GM18519 (cell line): ENCODE results near the gene ADARB1.

Source experiments
- ATAC-seq: cut with Tn5 transposase; IDR thresholded peaks from one replicate; pipeline ENCODE4 v1.9.1; 2021; ENCODE audit warnings: mild to moderate bottlenecking, moderate library complexity; ENCODE audit not compliant: unreplicated experiment, low FRiP score

The ADARB1 gene

DNA sequence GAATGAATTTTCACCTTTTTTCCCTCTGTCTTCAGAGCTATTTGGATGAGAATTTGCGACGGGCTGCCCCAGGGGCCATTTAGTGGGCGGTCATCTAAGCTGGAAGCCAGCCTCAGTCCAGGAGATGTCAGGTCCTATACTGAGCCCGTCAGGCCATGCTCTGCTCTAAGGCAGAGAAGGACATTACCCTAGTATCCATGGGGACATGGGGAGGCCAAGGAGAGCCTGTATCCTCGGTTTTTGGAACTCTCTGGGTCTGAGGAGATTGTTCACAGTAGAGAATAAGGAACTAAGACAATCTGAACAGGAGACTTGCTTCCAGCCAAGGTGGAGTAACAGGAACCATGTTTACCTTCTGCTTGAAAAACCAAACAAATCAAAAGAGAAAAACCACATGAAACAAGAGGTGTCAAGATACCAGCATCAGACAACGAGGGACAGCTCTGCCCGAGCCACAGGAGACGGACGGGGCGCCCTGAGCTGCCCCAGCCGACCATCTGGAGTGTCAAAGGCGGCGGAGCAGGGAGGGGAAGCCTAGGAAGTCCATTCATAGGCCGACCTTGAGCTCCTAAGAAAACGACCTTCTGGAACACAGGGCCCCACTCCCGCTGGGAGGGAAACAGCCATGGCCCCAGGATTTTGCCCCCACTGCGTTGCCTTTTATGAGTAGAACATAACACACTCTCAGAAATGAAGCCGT is 20.0 kb upstream of the ADARB1 start:
- no peak for ATAC-seq

DNA sequence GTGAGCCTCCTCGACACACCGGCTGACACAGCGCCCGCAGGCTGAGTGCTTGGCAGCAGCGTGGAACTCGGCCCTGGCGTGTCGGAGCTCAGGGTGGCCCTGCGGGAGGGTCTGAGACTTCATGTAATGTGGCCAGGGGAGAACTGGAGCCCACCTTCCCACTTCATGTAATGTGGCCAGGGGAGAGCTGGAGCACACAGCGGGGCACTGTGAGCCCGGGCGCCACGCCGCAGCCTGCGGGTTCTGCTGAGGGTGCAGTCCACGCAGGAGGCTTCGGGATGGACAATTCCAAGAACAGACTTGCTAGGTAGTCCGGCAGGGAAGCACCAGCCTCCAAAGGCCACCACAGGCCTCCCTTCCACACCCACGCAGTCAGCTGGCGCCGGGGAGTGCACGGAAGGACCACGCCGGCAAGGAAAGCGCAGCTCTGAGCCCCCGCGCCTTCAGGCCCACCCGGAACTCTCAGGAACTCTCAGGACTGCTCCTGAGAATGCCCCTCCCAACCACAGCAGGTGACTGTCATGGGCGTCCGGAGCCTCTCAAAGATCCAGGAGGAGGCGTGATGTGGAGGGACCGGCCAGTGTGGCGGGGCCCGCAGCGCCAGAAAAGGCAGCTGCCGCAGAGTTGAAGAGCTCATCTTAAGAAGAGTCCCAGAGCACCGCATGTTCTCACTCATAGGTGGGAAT is 19.3 kb upstream of the ADARB1 start:
- ATAC-seq = no peak

DNA sequence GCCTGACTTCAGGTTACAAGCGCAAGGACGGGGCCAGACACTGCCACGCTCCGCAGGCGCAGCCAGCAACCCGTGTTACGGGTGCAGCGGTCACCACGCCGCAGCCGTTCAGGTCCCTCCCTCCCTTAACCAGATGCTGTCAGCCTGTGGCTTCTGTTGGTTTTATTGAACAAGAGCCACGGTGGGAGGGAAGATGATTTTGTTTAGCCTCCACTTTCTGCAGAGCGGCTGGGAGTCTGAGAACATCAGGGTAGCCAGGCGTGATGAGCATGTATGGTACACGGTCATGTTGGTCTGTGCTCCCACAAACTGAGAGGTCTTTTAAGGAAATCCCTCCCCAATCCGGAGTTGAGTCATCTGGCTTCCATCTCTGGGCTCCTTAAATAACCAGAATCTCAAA is 18.5 kb upstream of the ADARB1 start:
- no peak for ATAC-seq

DNA sequence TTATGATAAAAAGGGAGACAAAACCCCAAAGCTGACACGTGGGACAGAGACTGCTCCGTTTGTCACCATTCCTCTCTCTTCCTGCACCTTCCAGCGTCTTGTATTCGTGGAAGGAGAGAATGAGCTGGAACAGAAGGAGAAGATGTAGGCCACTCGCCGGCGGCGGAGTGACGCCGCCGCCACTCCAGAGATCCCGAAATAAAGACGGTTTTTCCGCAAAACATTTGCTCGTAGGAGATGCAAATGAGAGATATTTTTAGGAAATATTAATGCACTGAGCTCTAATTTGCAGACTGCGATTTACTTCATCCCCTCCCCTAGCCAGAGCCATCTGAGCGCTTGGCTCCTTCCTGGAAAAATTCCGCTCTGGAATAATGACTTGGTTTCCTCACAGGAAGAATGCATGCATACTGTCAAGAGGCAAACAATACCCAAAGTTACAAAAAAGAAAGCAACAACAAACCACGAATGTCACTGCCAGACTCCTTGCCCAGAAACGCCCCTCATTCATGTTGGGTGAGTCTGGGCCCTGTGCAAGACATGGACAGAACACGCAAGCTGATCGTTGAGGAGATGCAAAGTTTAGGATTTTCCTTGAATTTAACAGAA is 18.0 kb upstream of the ADARB1 start:
- ATAC-seq = no peak

DNA sequence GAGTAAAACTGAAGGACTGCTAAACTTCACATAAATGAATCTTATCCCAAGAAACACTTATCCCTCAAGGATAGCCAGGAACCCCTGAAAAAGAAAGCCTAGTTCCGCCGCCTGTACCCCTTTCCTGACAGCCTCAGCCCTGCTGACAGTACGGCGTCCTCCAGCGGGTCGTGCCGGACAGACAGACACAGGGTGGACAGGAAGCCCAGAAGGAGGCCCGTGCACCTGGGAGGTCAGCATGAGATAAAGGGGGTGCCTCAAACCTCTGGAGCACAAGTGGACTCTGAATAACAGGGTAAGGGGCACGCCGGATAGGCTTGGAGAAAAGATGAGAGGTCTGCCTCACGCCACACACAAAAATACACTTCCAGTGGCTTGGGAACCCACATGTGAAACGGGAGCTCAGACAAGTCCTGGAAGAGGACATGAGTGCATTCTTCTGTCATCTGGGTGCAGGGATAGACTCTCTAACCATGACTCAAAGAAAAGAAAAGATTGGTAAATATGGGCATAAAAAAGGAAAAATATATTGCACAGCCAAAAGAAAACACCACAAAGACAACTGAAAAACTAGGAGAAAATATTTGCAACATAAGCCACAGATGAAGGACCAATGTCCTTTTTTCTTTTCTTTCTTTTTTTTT is 17.3 kb upstream of the ADARB1 start:
- no peak for ATAC-seq

DNA sequence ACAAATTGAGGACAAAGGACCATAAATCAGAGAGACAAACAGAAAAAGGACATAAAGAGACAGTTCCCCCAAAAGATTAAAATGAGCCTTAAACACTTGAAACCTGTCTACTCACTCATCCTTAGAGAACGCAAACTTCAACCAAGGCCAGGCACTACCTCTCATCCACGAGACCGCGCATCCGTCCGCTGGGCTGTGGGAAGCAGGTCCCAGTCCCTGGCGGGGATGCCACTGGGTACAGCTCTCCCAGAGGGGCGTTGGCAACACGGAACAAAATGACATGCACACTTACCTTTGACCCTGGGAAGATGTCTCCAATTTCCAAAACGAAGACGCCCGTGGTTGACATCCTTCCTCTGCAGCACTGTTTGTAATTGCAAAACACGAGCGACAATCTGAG is 16.5 kb upstream of the ADARB1 start:
- ATAC-seq = no peak

DNA sequence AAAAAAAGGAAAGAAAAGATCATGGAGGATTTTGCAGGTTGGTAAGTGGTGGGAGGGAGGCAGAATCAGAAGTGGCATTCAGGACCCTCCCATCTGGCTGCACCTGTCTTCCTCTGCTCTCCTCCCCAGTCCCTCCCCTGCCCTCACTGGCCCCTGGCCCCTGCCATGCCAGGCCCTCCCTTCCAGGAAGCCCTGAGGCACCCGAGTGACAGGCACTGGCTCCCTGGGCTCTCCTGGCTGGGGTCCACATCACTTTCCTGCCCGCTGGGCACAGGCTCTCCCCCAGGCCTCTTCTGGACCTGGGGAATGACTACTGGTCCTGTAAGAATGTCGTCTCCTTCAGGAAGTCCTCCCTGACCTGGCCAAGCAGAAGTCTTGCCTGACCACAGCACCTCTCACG is 15.3 kb upstream of the ADARB1 start:
- ATAC-seq = no peak

DNA sequence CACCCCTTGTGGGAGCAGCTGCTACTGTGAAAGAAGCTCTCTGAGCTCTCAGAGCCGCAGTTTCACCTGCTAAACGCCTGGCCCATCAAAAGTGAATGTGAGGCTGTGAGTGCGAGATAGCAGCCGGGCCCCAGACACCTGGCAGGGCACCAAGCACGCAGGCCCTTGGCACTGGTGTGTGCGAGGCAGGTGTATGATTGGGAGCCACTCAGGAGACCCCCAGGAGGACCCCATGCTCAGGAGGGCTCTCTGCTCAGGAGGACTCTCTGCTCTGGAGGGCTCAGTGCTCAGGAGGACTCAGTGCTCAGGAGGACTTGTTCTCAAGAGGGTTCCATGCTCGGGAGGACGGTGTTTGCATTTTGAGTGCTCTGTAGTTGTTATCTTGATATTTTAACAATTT is 14.3 kb upstream of the ADARB1 start:
- ATAC-seq = no peak

DNA sequence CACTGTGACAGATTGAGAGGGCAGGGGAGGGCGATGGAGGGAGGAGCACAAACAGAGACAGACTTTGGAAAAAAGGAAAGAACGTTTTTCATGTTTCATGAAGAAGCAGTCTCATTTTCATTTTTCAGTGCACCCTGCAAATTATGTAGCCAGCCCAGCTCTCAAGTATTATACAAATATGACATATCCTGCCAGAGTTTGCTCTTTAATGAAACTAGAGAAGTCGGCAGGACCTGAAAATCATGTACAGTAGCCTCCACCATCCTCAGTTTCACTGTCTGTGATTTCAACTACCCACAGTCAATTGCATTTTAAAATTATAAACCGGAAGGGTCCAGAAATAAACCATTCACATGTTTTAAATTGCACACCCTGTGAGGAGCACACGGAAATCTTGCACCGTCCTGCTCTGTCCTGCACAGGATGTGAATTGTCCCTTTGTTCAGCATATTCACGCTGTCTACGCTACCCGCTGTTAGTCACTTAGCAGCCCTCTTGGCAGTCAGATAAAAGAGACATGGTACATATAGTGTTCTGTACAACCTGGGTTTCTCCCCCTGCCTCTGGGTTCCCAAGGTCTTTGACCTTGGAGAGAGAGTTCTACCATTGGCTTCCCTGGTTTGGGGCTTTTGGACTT is 13.6 kb upstream of the ADARB1 start:
- no peak for ATAC-seq

DNA sequence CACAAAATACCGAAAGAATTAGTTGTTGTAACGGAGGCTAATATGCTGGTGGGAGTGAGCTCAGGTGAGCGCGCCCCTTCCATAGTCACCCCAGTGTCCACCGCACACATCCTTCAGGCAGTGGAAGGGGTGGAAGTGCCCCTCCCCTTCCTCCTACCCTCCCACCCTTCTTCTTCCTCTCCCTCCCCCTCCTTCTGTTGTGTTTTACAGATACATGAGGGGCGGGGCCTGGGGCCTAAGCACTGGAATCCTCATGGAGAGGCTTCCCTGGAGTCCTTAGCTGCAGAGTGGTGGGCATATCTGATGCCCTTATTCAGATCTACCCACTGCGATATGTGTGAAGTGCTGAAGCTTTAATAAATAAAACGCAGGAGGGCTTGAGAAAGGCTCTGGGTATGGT is 10.3 kb upstream of the ADARB1 start:
- no peak for ATAC-seq

DNA sequence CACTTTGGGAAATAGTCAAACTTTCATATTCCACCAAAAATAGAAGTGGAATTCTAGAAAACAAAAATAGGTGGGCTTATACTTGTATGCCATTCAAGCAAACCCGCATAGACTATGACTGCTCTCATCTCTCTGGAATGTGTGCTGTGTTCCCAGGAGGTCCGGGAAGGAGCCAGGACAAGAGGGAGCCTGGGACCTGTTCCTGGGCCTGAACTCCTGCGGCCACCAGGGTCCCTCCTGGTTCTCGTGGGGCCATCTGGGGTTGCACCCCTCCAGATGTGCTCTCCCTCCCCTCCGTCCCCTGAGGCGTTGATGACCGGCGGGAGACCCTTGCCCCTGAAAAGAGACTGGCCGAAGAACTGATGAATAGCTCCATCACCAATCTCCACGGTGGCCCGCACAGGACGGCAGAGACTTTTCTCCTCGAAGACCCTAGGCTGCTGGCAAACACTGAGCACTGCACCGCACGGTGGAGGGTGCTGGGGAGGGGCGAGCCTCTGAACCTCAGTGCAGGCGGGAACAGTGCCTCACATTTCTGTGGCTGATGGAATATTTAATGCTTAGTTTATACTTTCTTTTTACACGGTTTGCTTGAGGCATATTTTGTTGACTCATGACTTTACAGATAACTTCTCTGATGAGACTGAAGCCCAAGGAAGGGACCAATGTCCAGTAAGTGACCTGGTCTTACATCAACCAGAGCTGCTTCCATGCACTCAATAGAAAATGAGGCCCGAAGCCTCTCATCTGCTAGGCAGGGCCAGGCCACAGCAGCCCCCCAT is 9.6 kb upstream of the ADARB1 start:
- ATAC-seq = no peak

DNA sequence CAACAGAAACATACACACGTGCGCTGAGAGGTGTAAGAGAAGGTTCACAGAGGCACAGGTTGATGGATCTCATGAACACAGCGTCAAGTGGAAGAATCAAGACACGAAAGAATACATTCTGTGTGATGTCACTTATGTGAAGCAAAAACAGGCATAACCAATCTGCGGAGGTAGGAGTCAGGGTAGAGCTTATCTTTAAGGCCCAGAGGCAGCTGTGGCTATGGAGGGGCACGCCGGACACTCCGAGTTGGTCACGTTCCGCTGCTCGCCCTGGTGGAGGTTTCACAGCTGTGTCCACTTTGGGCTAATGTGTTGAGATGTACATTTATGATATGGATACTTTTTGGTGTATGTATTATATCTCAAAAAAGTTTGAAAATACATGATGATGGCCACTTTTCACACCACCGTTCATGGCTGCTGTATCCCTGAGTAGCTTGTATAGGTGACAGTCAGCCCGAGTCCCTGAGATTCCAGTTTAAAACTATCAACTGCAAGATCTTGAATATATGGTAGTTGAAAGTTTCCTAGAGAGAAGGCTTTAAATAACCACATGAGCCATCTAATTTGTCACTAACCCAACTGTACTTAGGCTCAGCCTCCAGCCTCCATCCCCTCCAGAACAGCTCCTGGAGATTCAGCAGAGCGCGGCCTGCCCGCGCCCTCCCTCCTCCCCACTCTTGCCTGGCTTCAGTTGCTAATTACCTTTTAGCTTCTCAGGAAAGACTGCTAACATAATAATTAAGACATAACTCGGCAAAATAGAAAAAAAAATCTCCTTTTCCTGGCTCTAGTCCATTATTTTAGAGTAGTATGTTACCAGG is 6.7 kb upstream of the ADARB1 start:
- ATAC-seq = no peak

DNA sequence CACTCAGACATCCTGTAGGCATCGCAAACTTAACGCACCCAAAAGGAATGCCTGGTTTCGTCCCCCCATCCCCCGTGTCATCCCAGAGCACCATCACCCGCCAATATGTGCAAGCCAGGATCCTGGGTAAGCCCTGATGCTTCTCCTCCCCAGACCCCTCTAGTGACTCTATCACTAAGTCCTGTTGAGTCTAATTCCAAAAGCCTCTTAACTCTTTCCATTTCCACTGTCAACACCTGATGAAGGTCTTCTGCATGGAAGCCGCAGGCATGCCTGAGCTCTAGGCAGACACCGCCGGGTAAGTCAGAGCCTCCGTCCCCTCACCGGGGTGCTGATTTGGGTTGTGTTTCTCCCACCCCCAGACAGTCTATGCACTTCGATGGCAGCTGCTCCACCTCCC is 5.3 kb upstream of the ADARB1 start:
- no peak for ATAC-seq

DNA sequence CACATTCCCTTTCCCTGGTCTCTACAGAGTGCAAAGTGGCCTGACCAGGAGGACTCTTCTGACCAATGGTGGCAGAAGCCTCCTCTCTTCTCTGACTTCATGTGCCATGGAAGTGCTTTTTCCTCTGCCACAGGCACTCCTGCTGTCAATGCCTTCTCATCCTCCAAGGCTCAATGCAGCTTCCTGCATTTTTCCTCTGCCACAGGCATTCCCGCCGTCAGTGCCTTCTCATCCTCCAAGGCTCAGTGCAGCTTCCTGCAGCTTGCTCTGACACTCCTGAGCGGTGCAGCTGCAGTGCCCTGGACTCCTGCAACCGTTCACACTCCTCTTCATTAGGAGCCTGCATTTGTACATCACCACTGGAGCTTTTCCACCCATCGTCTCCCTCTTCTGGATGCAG is 4.7 kb upstream of the ADARB1 start:
- ATAC-seq = no peak

DNA sequence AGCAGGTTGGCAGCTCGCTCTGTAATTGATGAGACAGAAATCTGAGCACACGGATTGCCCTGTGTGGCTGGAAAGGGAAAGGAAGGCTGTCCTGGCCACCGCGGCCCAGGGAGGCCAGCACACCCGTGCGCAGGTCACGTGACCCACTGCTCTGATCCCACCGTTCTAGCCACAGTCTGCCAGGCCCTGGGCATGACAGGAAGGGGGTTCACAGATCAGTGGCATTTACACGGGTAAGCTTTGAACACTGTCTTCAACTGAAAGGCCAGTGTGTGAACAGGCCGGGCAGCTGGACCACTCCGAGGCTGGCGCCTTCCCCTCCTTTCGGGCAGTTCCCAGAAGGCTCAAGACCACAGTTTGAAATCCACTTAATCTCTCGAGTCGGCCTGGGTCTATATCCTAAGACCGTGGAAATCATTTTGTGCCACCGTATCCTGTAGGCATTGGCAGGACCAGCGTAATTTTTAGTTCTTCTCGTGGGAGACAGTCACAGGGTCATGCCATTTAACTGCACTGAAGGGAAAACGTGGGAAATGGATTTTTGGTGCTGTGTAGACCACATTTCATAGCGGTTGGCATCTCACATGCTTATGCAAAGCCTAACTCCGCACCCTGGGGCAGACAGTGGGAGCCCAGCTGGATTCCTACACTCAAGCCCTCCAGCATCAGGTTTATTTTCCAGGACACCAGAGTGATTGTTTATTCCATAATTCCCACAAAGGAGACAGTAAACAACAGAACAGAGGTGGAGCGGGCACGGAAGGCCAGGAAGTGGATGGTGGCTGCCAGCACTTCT is 3.1 kb upstream of the ADARB1 start:
- ATAC-seq = no peak

DNA sequence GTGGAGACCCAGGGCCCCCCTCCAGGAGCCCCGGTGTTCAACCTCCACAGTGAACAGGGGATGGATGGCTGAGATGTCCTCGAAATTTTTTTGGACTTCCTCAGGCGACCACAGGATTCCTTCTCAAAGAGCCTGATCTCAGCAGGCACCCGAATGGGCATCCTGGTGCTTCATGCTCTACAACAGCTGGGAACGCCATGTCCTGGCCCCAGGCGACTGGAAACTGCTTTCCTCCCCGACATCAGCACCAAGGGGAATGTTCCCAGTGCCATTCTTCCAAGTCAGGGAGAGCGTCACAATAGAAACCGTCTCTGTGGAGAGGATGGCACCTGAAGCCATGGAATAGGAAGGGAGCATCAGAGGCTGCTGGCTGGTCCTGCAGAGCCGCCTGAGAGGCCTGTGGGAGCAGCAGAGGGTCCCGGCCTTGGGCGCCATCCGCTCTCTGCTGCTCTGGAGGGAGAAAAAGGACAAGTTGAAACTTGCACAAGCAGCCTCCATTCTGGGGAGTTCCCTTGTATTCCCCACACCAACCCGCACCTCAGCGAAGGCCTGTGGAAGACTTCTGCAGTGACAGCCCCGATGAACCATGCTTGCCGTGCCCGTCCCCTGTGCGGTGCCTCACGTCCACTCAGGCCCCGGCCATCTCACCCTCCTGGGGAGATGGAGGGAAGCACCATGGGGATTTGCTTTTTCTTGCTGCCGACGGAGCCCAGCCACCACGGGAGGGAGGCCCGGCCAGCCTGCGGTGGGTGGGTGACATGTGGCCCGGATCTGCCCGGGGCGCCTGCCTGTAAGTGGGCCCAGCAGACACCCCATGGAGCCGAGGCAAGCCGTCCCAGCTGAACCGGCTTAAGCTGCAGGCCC is 2.3 kb upstream of the ADARB1 start:
- ATAC-seq = no peak

DNA sequence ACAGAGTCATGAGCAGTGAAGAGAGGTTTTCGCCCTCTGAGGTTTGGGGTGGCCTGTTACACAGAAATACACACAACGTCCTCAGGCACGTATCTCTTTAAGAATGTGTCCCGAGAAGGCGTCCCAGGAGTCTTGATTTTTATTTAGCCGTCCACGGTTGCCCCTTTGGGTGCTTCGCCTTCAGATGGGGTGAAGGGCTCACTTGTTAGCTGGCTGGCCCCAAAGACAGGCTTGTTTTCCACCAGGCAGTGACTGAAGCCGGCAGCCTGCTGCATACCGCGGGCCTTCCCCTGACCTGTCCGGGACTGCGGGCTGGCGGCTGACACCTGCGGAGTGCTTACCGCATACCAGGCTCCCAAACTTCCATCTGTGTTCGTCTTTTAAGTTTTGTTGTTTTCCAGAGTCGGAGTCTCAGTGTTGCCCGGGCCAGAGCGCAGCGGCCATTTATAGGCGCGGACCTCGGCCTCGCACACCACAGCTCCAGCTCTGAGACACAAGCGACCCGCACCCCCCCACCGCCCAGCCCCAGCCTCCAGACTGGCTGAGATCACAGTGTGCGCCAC is 1.6 kb upstream of the ADARB1 start:
- ATAC-seq = no peak
